Measurements from ENCODE around the gene ASPHD2. TPM values are rescaled to one million over a fixed set of nuclear protein-coding genes. Genes with fewer than 3 reads are reported as not detected.

ASPHD2 gene
- total RNA-seq, 1 experiment from 2014 or later: 1.4 TPM

DNA sequence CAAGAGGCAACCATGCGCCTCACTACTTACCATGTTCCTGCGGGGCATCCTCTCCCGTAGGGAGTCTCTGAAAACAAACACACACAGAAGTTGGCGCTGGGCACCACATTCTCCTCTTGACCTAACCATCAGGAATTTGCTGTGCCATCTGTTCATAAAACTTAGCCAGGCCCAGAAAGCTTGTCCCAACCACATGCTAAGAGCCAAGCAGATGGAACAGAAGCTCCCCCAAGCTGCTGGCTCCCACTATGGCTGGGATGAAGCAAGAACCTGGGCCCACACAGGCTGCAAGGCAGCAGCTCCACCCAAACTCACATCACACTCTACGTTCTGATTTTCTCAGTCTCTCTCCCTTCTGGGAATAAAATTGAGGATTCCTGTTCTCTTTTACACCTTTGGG, 37.1 kb downstream of the ASPHD2 start:
- Histone ChIP-seq H3K9me3 (ENCODE audit: low read depth, low read length, poor library complexity, severe bottlenecking) (no peaks in the 10 kb centered on the region), H3K27ac (ENCODE audit: low read depth, low read length, poor library complexity, severe bottlenecking) (no peak overlapping the region), H3K27me3 (replicated peaks; ENCODE audit: insufficient read depth, low read depth, low read length, poor library complexity) (no peaks in the 10 kb centered on the region), H3K4me3 (ENCODE audit: low read depth, low read length, poor library complexity, severe bottlenecking) (no peak overlapping the region), H3K4me1 (ENCODE audit: insufficient read depth, low read length, poor library complexity, severe bottlenecking) (no peaks in the 10 kb centered on the region), H3K36me3 (ENCODE audit: insufficient read depth, low read length, poor library complexity, severe bottlenecking) (peaks cover 78% of the 10 kb centered on the region)
- BruUV-seq (replicated peaks): no TSS peak
- intact Hi-C loops (cut with micrococcal nuclease; ENCODE audit: unreplicated experiment): no loop called here
- DNase-seq (ENCODE audit: low spot score): no peak
- POLR2A ChIA-PET (ENCODE audit: low non-redundant PET): no interaction called here
- CTCF ChIA-PET: no interaction called here
- no peak for TF ChIP-seq EZH2 (IDR thresholded peaks at IDR 0.05; ENCODE audit: borderline replicate concordance, low read depth, low read length, poor library complexity, severe bottlenecking)
- TF ChIP-seq, protein P1, sequence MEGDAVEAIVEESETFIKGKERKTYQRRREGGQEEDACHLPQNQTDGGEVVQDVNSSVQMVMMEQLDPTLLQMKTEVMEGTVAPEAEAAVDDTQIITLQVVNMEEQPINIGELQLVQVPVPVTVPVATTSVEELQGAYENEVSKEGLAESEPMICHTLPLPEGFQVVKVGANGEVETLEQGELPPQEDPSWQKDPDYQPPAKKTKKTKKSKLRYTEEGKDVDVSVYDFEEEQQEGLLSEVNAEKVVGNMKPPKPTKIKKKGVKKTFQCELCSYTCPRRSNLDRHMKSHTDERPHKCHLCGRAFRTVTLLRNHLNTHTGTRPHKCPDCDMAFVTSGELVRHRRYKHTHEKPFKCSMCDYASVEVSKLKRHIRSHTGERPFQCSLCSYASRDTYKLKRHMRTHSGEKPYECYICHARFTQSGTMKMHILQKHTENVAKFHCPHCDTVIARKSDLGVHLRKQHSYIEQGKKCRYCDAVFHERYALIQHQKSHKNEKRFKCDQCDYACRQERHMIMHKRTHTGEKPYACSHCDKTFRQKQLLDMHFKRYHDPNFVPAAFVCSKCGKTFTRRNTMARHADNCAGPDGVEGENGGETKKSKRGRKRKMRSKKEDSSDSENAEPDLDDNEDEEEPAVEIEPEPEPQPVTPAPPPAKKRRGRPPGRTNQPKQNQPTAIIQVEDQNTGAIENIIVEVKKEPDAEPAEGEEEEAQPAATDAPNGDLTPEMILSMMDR (conservative IDR thresholded peaks at IDR 0.05; ENCODE audit: low read depth, low read length): no peak

DNA sequence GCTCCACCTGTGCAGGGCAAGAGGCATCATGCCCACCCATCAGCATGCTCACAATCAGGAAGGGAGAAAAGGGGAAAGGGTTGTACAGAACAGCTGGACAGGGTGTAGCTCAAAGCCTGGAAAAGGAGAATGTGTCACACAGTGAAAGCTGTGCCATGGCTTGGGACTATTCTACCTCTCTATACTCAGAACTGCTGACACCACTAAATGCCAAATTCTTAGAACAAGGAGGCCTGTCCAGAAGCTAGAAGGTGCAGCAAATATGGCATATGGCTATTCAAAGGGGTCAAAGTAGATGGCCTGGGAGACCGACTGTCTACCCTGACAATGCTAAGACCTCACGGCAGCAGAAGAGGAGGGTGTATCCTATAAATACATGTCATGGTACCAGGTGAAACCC, 41.7 kb downstream of the ASPHD2 start:
- no peak for DNase-seq (ENCODE audit: low spot score)
- no peaks in the 10 kb centered on the region for H3K27me3 ChIP-seq (replicated peaks; ENCODE audit: insufficient read depth, low read depth, low read length, poor library complexity)
- H3K36me3 ChIP-seq (ENCODE audit: insufficient read depth, low read length, poor library complexity, severe bottlenecking): peaks cover 81% of the 10 kb centered on the region
- CTCF ChIA-PET: no interaction called here
- no peak overlapping the region for H3K27ac ChIP-seq (ENCODE audit: low read depth, low read length, poor library complexity, severe bottlenecking)
- intact Hi-C loops (cut with micrococcal nuclease; ENCODE audit: unreplicated experiment): no loop called here
- TF ChIP-seq, protein P1 (conservative IDR thresholded peaks at IDR 0.05; ENCODE audit: low read depth, low read length): no peak
- TF ChIP-seq EZH2 (IDR thresholded peaks at IDR 0.05; ENCODE audit: borderline replicate concordance, low read depth, low read length, poor library complexity, severe bottlenecking): no peak
- H3K4me3 ChIP-seq (ENCODE audit: low read depth, low read length, poor library complexity, severe bottlenecking): no peak overlapping the region
- no peaks in the 10 kb centered on the region for H3K4me1 ChIP-seq (ENCODE audit: insufficient read depth, low read length, poor library complexity, severe bottlenecking)
- no TSS peak for BruUV-seq (replicated peaks)
- POLR2A ChIA-PET (ENCODE audit: low non-redundant PET): no interaction called here
- no peaks in the 10 kb centered on the region for H3K9me3 ChIP-seq (ENCODE audit: low read depth, low read length, poor library complexity, severe bottlenecking)

DNA sequence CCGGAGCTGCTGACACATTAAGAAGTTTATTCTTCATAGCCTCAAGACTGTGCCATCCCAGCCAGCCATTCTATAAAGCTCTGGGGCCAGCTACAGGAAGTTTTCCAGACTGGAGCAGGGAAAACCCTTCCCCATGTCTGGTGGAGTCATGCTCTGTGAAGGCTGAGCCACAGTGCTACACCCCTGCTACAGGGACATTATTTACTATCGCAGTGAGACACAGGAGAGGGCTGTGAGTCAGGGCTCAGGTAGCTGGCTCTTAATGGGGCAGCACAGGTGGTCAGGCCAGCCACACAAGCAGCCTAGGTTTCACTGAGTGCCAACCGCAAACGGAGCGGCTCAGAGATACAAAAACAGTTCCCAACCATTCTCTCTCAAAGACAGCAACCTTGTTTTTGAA, 42.5 kb downstream of the ASPHD2 start:
- ChIA-PET POLR2A (ENCODE audit: low non-redundant PET) (no interaction called here), CTCF (no interaction called here)
- no peak overlapping the region for H3K27ac ChIP-seq (ENCODE audit: low read depth, low read length, poor library complexity, severe bottlenecking)
- no TSS peak for BruUV-seq (replicated peaks)
- H3K27me3 ChIP-seq (replicated peaks; ENCODE audit: insufficient read depth, low read depth, low read length, poor library complexity): no peaks in the 10 kb centered on the region
- peaks cover 81% of the 10 kb centered on the region for H3K36me3 ChIP-seq (ENCODE audit: insufficient read depth, low read length, poor library complexity, severe bottlenecking)
- no peaks in the 10 kb centered on the region for H3K4me1 ChIP-seq (ENCODE audit: insufficient read depth, low read length, poor library complexity, severe bottlenecking)
- no peak overlapping the region for H3K4me3 ChIP-seq (ENCODE audit: low read depth, low read length, poor library complexity, severe bottlenecking)
- H3K9me3 ChIP-seq (ENCODE audit: low read depth, low read length, poor library complexity, severe bottlenecking): no peaks in the 10 kb centered on the region
- intact Hi-C loops (cut with micrococcal nuclease; ENCODE audit: unreplicated experiment): no loop called here
- TF ChIP-seq, protein P1 (conservative IDR thresholded peaks at IDR 0.05; ENCODE audit: low read depth, low read length): no peak
- no peak for TF ChIP-seq EZH2 (IDR thresholded peaks at IDR 0.05; ENCODE audit: borderline replicate concordance, low read depth, low read length, poor library complexity, severe bottlenecking)
- no peak for DNase-seq (ENCODE audit: low spot score)
